ENCODE measurements around the gene BSND. TPM values are rescaled to one million over a fixed set of nuclear protein-coding genes. Genes with fewer than 3 reads are reported as not detected.

BSND gene
- polyA plus RNA-seq, 1 donor (not counting 4 experiments of a cell fraction or from before 2014, with no cell fraction given), result not detected

DNA sequence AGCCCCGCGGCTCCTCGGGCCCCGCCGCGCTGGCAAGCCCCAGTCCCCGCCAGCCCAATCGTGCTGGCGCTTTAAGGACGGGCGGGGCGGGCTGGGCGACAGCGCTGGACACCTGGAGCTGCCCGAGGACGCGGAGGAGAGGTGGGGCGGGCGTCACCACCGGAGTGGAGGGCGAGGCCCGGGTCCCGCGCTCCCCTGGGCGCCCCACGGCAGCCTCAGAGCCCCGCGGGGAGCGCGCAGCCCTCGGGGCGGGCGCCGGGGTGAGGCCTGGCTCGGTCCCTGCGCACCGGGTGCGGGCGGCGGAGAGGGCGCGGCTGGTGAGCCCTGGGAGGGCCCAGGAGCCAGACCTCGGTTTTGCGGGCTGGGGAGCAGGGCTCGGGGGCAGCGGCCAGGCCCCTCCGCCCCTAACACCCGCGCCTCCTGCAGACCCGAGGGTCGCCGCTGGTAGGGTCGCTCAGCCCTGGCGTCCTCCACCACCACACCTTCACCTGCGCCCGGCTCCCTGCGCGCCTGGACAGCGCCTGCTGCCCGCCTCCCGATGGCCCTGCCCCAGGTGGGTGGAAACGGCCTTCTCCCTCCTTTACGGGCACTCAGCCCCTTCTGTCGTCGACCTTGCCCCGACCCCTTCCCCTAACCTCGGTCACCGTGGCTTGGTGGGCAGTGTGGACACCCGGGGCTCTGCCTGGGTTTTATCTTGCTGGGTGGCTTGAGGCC is 18.0 kb upstream of the BSND start, which contains the start of gene TMEM61:
Gene TMEM61, plus strand, starts transcription at position 101 of the 714 bp plus-strand sequence. Its CDS starts 438 bp downstream, at position 539.
- Histone ChIP-seq H3K27me3 (ENCODE audit: control insufficient read depth, extremely low read depth, insufficient read depth, low read length) (peaks cover 6% of the 10 kb centered on the region), H3K79me2 (ENCODE audit: control insufficient read depth, insufficient read depth, low read length) (no peaks in the 10 kb centered on the region), H3K9me3 (ENCODE audit: control insufficient read depth, low read depth, low read length) (no peaks in the 10 kb centered on the region), H3K4me2 (ENCODE audit: control insufficient read depth, extremely low read depth, insufficient read depth, low read depth, low read length) (peak within 1 kb of the TSS; percentile 84), H3K27ac (ENCODE audit: control insufficient read depth, insufficient read depth, low read length) (no peak within 1 kb of the TSS), H3K36me3 (ENCODE audit: control insufficient read depth in 2 of 2, extremely low read depth in 1 of 2, insufficient read depth in 2 of 2, low read length in 2 of 2) (no peaks in the 10 kb centered on the region), H3K9me1 (ENCODE audit: control insufficient read depth, extremely low read depth, insufficient read depth, low read length) (no peaks in the 10 kb centered on the region), H4K20me1 (ENCODE audit: control insufficient read depth, extremely low read depth, insufficient read depth, low read length) (no peaks in the 10 kb centered on the region), H2AFZ (ENCODE audit: control insufficient read depth, low read length) (peak within 1 kb of the TSS; percentile 66), H3K9ac (ENCODE audit: control insufficient read depth, extremely low read depth, insufficient read depth, low read length) (peak within 1 kb of the TSS; percentile 54), H3K4me1 (ENCODE audit: control insufficient read depth, extremely low read depth, insufficient read depth, low read length) (peaks cover 15% of the 10 kb centered on the region), H3K4me3 (ENCODE audit: control insufficient read depth in 2 of 3, extremely low read depth in 1 of 3, insufficient read depth in 2 of 3, low read depth in 1 of 3, low read length in 3 of 3) (peak within 1 kb of the TSS; percentile 44 to 60 (median 55))
- dilution Hi-C loops (cut with MboI; ENCODE audit: extremely low pct_ligation_motif_present, low sequenced_read_pairs), result no loop called here
- TF ChIP-seq, protein P1, sequence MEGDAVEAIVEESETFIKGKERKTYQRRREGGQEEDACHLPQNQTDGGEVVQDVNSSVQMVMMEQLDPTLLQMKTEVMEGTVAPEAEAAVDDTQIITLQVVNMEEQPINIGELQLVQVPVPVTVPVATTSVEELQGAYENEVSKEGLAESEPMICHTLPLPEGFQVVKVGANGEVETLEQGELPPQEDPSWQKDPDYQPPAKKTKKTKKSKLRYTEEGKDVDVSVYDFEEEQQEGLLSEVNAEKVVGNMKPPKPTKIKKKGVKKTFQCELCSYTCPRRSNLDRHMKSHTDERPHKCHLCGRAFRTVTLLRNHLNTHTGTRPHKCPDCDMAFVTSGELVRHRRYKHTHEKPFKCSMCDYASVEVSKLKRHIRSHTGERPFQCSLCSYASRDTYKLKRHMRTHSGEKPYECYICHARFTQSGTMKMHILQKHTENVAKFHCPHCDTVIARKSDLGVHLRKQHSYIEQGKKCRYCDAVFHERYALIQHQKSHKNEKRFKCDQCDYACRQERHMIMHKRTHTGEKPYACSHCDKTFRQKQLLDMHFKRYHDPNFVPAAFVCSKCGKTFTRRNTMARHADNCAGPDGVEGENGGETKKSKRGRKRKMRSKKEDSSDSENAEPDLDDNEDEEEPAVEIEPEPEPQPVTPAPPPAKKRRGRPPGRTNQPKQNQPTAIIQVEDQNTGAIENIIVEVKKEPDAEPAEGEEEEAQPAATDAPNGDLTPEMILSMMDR (optimal IDR thresholded peaks at IDR 0.05 in 1 of 3, IDR thresholded peaks at IDR 0.05 in 1 of 3, conservative IDR thresholded peaks at IDR 0.05 in 1 of 3; ENCODE audit: extremely low read depth in 1 of 3, insufficient read depth in 2 of 3, low read length in 3 of 3), result no peak
- no peak for TF ChIP-seq EZH2 (IDR thresholded peaks at IDR 0.05; ENCODE audit: low read length)
- DNase-seq (ENCODE audit: low read depth, low spot score) (no peak), FAIRE-seq (no peak)

GRCh38 chr1:54981466-54981865 is 17.3 kb upstream of the BSND start:
- dilution Hi-C loops (cut with MboI; ENCODE audit: extremely low pct_ligation_motif_present, low sequenced_read_pairs), result no loop called here
- Histone ChIP-seq H3K9me3 (ENCODE audit: control insufficient read depth, low read depth, low read length) (no peaks in the 10 kb centered on the region), H3K27me3 (ENCODE audit: control insufficient read depth, extremely low read depth, insufficient read depth, low read length) (peaks cover 6% of the 10 kb centered on the region), H3K4me3 (ENCODE audit: control insufficient read depth in 2 of 3, extremely low read depth in 1 of 3, insufficient read depth in 2 of 3, low read depth in 1 of 3, low read length in 3 of 3) (no peak overlapping the region), H3K27ac (ENCODE audit: control insufficient read depth, insufficient read depth, low read length) (no peak overlapping the region), H3K4me1 (ENCODE audit: control insufficient read depth, extremely low read depth, insufficient read depth, low read length) (peaks cover 15% of the 10 kb centered on the region), H2AFZ (ENCODE audit: control insufficient read depth, low read length) (no peak overlapping the region), H3K79me2 (ENCODE audit: control insufficient read depth, insufficient read depth, low read length) (no peaks in the 10 kb centered on the region), H4K20me1 (ENCODE audit: control insufficient read depth, extremely low read depth, insufficient read depth, low read length) (no peaks in the 10 kb centered on the region), H3K4me2 (ENCODE audit: control insufficient read depth, extremely low read depth, insufficient read depth, low read depth, low read length) (no peak overlapping the region), H3K9ac (ENCODE audit: control insufficient read depth, extremely low read depth, insufficient read depth, low read length) (no peak overlapping the region), H3K36me3 (ENCODE audit: control insufficient read depth in 2 of 2, extremely low read depth in 1 of 2, insufficient read depth in 2 of 2, low read length in 2 of 2) (no peaks in the 10 kb centered on the region), H3K9me1 (ENCODE audit: control insufficient read depth, extremely low read depth, insufficient read depth, low read length) (no peaks in the 10 kb centered on the region)
- DNase-seq (ENCODE audit: low read depth, low spot score) (no peak), FAIRE-seq (no peak)
- no peak for TF ChIP-seq EZH2 (IDR thresholded peaks at IDR 0.05; ENCODE audit: low read length)
- TF ChIP-seq, protein P1 (optimal IDR thresholded peaks at IDR 0.05 in 1 of 3, IDR thresholded peaks at IDR 0.05 in 1 of 3, conservative IDR thresholded peaks at IDR 0.05 in 1 of 3; ENCODE audit: extremely low read depth in 1 of 3, insufficient read depth in 2 of 3, low read length in 3 of 3), result no peak
